ENCODE data around the gene TM7SF3.
"Not testable (repeated sequence)": the region's sequence is repeated elsewhere in the genome, so short reads cannot be mapped to it uniquely, and the experiment has no call there.

TM7SF3 gene

DNA sequence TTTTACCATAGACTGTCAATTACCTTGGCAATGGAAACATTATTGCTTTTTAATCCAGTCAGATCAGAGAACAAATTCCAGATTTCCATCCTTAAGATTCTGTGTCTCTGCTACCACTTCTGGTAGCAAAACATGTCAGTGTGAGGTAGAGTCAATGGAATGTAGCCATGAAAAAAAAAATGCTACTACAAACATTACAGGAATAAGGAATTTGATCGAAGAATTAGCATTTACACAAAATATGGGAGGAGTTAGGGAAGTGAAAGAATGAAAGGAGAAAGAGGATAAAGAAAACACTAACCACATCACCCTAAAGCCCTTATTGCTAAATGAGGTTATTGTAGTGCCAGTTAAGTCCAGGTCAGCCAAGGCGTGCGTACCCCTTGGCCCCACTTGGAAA lies 17.3 kb upstream of the TM7SF3 start:
- no peak for DNase-seq (ENCODE audit: low read depth)
- no peak overlapping the region for H3K4me3 ChIP-seq (ENCODE audit: control insufficient read depth, low read depth, low read length)
- TF ChIP-seq, protein P1, sequence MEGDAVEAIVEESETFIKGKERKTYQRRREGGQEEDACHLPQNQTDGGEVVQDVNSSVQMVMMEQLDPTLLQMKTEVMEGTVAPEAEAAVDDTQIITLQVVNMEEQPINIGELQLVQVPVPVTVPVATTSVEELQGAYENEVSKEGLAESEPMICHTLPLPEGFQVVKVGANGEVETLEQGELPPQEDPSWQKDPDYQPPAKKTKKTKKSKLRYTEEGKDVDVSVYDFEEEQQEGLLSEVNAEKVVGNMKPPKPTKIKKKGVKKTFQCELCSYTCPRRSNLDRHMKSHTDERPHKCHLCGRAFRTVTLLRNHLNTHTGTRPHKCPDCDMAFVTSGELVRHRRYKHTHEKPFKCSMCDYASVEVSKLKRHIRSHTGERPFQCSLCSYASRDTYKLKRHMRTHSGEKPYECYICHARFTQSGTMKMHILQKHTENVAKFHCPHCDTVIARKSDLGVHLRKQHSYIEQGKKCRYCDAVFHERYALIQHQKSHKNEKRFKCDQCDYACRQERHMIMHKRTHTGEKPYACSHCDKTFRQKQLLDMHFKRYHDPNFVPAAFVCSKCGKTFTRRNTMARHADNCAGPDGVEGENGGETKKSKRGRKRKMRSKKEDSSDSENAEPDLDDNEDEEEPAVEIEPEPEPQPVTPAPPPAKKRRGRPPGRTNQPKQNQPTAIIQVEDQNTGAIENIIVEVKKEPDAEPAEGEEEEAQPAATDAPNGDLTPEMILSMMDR (IDR thresholded peaks at IDR 0.05; ENCODE audit: control insufficient read depth, insufficient read depth, low read depth, low read length, missing control alignments): no peak

DNA sequence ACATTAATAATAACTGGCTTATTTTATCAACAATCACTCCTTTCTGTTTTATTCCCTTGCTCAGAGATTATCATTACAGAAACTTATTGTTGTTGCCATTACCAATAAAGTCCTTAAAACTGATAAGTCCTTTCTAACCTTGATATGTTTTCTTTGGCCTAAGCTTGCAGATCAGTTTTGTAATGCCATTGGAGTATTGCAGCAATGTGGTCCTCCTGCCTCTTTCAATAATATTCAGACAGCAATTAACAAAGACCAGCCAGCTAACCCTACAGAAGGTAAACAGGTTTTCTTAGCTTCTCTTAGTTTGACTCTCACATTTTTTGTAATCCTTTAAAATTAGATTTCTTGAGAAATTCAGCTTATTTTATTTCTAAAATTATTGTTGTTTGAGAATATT lies 12.1 kb upstream of the TM7SF3 start:
- no peak overlapping the region for H3K4me3 ChIP-seq (ENCODE audit: control insufficient read depth, low read depth, low read length)
- no peak for DNase-seq (ENCODE audit: low read depth)
- TF ChIP-seq, protein P1 (IDR thresholded peaks at IDR 0.05; ENCODE audit: control insufficient read depth, insufficient read depth, low read depth, low read length, missing control alignments): no peak

DNA sequence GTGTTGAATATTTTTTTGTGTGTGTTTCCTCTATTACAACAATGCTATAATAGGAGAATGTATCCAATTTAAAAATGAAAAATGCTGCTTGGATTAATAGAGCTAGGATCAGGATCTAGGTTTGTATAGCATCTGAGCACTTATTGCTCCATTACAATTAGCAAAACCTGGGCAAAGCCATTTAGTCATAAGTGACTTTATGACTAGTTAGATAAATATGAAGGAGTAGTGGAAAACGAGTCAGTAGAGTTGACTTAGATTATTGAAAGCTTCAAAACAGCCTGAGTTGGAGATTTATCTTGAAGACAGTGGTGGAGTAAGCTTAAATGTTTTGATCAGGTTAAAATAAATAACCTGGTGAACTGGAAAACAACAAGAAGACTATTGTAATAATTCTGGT lies 10.9 kb upstream of the TM7SF3 start:
- no peak overlapping the region for H3K4me3 ChIP-seq (ENCODE audit: control insufficient read depth, low read depth, low read length)
- TF ChIP-seq, protein P1 (IDR thresholded peaks at IDR 0.05; ENCODE audit: control insufficient read depth, insufficient read depth, low read depth, low read length, missing control alignments): no peak
- DNase-seq (ENCODE audit: low read depth): no peak

DNA sequence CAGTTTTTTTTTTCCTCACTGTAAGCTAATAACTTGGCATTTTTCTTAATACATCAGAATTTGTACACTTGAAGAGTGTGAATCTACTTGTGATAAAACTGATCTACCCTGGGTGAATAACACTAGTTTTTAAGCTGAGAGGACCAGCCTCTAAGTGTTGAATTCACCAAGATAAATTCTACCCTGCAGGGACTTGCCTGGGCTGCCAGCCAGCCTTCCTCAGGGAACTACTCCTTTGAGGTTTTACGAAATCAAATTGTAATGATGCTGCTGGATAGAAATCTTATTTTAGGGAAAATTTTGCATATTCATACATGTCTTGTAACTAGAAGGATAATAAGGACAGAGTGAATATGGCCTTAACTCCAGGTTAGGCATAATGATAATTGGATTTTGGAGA lies 10.1 kb upstream of the TM7SF3 start:
- H3K4me3 ChIP-seq (ENCODE audit: control insufficient read depth, low read depth, low read length): no peak overlapping the region
- TF ChIP-seq, protein P1 (IDR thresholded peaks at IDR 0.05; ENCODE audit: control insufficient read depth, insufficient read depth, low read depth, low read length, missing control alignments): no peak
- no peak for DNase-seq (ENCODE audit: low read depth)

DNA sequence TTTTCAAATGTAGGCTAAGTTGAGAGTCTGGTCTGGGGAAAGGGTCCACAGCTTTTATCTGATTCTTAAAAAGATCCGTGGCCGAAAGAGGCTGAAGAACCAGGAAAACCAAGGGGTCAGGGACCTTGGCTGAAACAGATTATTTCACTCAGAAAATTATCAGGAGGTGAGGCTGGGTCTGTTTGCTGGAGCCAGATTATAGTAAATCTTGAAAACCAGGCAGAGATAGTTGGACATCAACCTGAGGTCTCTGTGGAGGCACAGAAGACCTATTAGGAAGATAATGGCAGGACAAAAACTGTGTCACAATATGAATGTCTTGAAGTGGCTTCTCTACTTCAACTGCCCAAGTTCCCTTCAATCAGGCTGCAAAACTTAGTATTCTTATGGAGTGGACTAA lies 6.6 kb upstream of the TM7SF3 start:
- DNase-seq (ENCODE audit: low read depth): no peak
- no peak overlapping the region for H3K4me3 ChIP-seq (ENCODE audit: control insufficient read depth, low read depth, low read length)
- TF ChIP-seq, protein P1 (IDR thresholded peaks at IDR 0.05; ENCODE audit: control insufficient read depth, insufficient read depth, low read depth, low read length, missing control alignments): no peak

DNA sequence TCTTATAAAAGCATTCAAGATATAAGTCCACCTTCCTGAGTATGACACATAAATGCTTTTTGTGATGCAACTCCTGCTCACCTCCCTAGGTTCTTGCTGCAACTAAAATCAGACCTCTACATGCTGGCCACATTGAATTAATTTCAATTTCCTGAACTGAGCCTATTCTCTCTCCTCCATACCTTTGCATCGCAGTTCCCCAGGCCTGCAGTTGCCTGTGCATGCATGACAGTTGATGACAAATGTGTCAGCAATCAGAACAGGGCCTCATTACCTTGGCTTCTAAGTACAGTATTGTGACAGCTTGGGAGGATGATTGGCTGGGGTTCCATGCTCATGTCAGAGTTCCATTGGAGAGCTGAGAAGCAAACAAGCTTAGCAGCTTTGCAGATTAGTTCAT lies 3.9 kb upstream of the TM7SF3 start:
- no peak for DNase-seq (ENCODE audit: low read depth)
- TF ChIP-seq, protein P1 (IDR thresholded peaks at IDR 0.05; ENCODE audit: control insufficient read depth, insufficient read depth, low read depth, low read length, missing control alignments): no peak
- no peak overlapping the region for H3K4me3 ChIP-seq (ENCODE audit: control insufficient read depth, low read depth, low read length)

DNA sequence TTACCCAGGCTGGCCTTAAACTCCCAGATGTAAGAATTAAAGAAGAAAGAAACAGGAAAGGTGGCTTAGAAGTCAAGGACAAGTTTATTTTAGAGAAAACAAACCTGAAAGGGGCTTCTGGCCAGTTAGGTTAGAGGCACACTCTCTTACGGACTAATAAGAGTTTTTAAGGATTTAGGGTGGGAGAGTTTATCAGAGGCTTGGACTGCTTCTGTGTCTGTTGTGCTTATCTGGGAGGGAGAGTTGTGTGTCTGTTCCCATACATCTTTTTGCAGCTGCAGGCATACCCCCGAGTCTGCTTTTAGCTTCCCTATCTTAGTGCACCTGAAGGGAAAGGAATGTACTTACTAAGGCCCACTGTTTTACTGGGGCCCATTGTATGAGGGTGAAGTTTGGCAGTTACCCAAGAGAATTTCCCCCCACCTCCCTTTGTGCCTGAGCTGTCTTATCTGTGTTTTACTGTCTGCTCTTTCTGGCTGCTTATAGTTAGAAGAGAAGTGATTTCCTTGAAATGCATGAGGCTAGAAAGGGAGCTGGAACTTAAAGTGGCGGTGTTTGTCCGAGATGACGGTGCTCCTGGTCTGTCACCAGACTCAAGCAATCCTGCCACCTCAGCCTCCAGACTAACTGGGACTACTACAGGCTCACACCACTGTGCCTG lies 3.1 kb upstream of the TM7SF3 start:
- not testable (repeated sequence) for H3K4me3 ChIP-seq (ENCODE audit: control insufficient read depth, low read depth, low read length); DNase-seq (ENCODE audit: low read depth)

All from AG09309 (cell line).